Measurements from ENCODE around the gene DBH.

DBH gene

DNA sequence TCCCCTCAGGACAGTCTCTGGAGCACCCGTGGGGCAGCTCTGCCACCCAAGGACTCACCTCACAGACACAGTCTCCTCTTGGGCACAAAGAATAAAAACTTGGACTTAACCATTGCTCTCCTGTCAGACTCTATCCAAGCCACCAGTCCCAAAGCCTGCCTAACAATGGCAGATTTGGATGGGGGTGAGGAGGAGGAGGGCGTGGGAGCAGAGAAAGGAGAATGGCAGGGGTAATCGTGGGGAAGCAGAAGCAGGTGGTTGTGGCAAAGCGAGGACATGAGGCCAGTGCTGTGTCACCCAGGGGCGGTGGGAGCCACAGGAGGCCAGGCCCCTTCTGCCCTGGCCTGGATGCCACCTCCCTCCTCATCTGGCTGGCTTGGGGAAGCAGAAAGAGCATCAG lies 21.5 kb upstream of the DBH start:
- H3K4me1 ChIP-seq (ENCODE audit: control extremely low read depth in 1 of 4, control insufficient read depth in 4 of 4, insufficient read depth in 4 of 4, low read length in 3 of 4) = peaks cover 0 to 4% (median 3%) of the 10 kb centered on the region in 4 experiments
- no peaks in the 10 kb centered on the region for H3K9me3 ChIP-seq (ENCODE audit: control extremely low read depth in 1 of 5, control insufficient read depth in 4 of 5, insufficient read depth in 2 of 5, low read depth in 1 of 5, low read length in 4 of 5)
- 46% methylated on average over 4 of the region's 5 CpGs for WGBS (ENCODE audit: insufficient coverage)
- no peak for DNase-seq
- no peak overlapping the region for H3K27ac ChIP-seq (ENCODE audit: insufficient read depth in 1 of 2, low read depth in 1 of 2, low read length in 2 of 2, poor library complexity in 1 of 2, severe bottlenecking in 2 of 2)
- no peaks in the 10 kb centered on the region for H3K36me3 ChIP-seq (ENCODE audit: control insufficient read depth in 4 of 4, insufficient read depth in 4 of 4, low read length in 3 of 4)
- ChIA-PET CTCF (no interaction called here), POLR2A (no interaction called here)
- peaks cover 0 to 87% (median 28%) of the 10 kb centered on the region in 5 experiments for H3K27me3 ChIP-seq (replicated peaks in 2 of 5; ENCODE audit: control insufficient read depth in 4 of 5, insufficient read depth in 5 of 5, low read length in 4 of 5)
- no peak overlapping the region for H3K4me3 ChIP-seq (ENCODE audit: control insufficient read depth in 1 of 7, extremely low read depth in 1 of 7, insufficient read depth in 4 of 7, low read depth in 2 of 7, low read length in 6 of 7)

DNA sequence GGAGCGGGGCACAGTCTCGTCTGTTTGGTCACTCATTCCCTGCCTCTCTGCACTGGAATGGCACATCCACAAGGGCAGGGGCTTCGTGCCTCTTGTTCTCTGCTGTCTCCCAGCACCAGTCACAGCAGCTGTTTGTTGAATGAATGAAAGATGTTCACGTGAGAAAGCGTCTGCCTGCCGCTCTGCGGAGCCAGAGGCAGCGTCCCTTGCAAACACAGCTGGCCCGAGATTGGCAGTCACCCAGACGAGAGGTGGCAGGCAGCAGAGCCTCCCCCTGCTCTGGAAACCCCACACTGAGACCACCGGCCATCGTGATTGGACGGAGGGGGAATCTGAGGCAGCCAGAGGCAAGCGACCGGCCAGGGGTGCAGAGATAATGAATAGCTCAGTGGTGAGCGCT lies 21.0 kb upstream of the DBH start:
- Histone ChIP-seq H3K27me3 (replicated peaks in 2 of 5; ENCODE audit: control insufficient read depth in 4 of 5, insufficient read depth in 5 of 5, low read length in 4 of 5) (peaks cover 0 to 83% (median 28%) of the 10 kb centered on the region in 5 experiments), H3K4me1 (ENCODE audit: control extremely low read depth in 1 of 4, control insufficient read depth in 4 of 4, insufficient read depth in 4 of 4, low read length in 3 of 4) (peaks cover 2 to 9% (median 6%) of the 10 kb centered on the region in 4 experiments), H3K4me3 (ENCODE audit: control insufficient read depth in 1 of 7, extremely low read depth in 1 of 7, insufficient read depth in 4 of 7, low read depth in 2 of 7, low read length in 6 of 7) (no peak overlapping the region), H3K9me3 (ENCODE audit: control extremely low read depth in 1 of 5, control insufficient read depth in 4 of 5, insufficient read depth in 2 of 5, low read depth in 1 of 5, low read length in 4 of 5) (no peaks in the 10 kb centered on the region), H3K27ac (ENCODE audit: insufficient read depth in 1 of 2, low read depth in 1 of 2, low read length in 2 of 2, poor library complexity in 1 of 2, severe bottlenecking in 2 of 2) (no peak overlapping the region), H3K36me3 (ENCODE audit: control insufficient read depth in 4 of 4, insufficient read depth in 4 of 4, low read length in 3 of 4) (no peaks in the 10 kb centered on the region)
- WGBS (ENCODE audit: insufficient coverage) = 61% methylated on average over 15 of the region's 16 CpGs
- POLR2A ChIA-PET = no interaction called here
- DNase-seq = no peak
- CTCF ChIA-PET = no interaction called here

DNA sequence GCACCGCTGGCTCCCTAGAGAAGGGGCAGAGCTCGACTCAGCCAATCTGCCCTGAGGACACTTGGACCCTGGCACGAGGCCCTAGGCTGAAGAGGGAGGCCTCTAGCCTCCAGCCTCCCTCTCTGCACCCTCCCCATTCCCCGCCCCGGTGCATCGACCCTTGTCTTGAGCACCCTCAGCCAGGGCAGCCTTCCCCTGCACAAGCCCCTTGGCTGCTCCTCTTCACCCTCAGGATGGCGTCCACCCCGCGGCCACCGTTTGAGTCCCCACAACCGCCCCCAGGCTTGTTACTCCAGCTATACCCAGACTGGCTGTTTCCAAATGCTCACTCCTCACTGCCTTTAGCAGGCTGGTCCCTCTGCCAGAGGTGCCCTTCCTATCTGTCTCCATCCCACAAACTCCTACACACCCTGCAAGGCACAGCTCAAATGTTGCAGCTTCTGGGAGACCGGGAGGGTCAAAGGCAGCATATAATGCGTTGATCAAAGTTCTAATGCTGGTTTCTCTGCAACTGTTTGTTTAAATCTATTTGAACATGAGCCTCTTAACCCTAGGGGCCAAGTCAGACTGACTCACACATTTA lies 20.5 kb upstream of the DBH start:
- POLR2A ChIA-PET = no interaction called here
- DNase-seq = no peak
- H3K4me3 ChIP-seq (ENCODE audit: control insufficient read depth in 1 of 7, extremely low read depth in 1 of 7, insufficient read depth in 4 of 7, low read depth in 2 of 7, low read length in 6 of 7) = no peak overlapping the region
- no peaks in the 10 kb centered on the region for H3K36me3 ChIP-seq (ENCODE audit: control insufficient read depth in 4 of 4, insufficient read depth in 4 of 4, low read length in 3 of 4)
- no peak overlapping the region for H3K27ac ChIP-seq (ENCODE audit: insufficient read depth in 1 of 2, low read depth in 1 of 2, low read length in 2 of 2, poor library complexity in 1 of 2, severe bottlenecking in 2 of 2)
- WGBS (ENCODE audit: insufficient coverage) = 82% methylated on average over 11 of the region's 13 CpGs
- CTCF ChIA-PET = no interaction called here
- peaks cover 3 to 9% (median 6%) of the 10 kb centered on the region in 4 experiments for H3K4me1 ChIP-seq (ENCODE audit: control extremely low read depth in 1 of 4, control insufficient read depth in 4 of 4, insufficient read depth in 4 of 4, low read length in 3 of 4)
- peaks cover 0 to 79% (median 25%) of the 10 kb centered on the region in 5 experiments for H3K27me3 ChIP-seq (replicated peaks in 2 of 5; ENCODE audit: control insufficient read depth in 4 of 5, insufficient read depth in 5 of 5, low read length in 4 of 5)
- no peaks in the 10 kb centered on the region for H3K9me3 ChIP-seq (ENCODE audit: control extremely low read depth in 1 of 5, control insufficient read depth in 4 of 5, insufficient read depth in 2 of 5, low read depth in 1 of 5, low read length in 4 of 5)

GRCh38 chr9:133616643-133617405 lies 19.3 kb upstream of the DBH start:
- POLR2A ChIA-PET = no interaction called here
- WGBS (ENCODE audit: insufficient coverage) = 83% methylated on average over 6 of the region's 13 CpGs
- Histone ChIP-seq H3K27ac (ENCODE audit: insufficient read depth in 1 of 2, low read depth in 1 of 2, low read length in 2 of 2, poor library complexity in 1 of 2, severe bottlenecking in 2 of 2) (no peak overlapping the region), H3K9me3 (ENCODE audit: control extremely low read depth in 1 of 5, control insufficient read depth in 4 of 5, insufficient read depth in 2 of 5, low read depth in 1 of 5, low read length in 4 of 5) (no peaks in the 10 kb centered on the region), H3K36me3 (ENCODE audit: control insufficient read depth in 4 of 4, insufficient read depth in 4 of 4, low read length in 3 of 4) (no peaks in the 10 kb centered on the region), H3K4me3 (ENCODE audit: control insufficient read depth in 1 of 7, extremely low read depth in 1 of 7, insufficient read depth in 4 of 7, low read depth in 2 of 7, low read length in 6 of 7) (no peak overlapping the region), H3K27me3 (replicated peaks in 2 of 5; ENCODE audit: control insufficient read depth in 4 of 5, insufficient read depth in 5 of 5, low read length in 4 of 5) (peaks cover 0 to 72% (median 23%) of the 10 kb centered on the region in 5 experiments), H3K4me1 (ENCODE audit: control extremely low read depth in 1 of 4, control insufficient read depth in 4 of 4, insufficient read depth in 4 of 4, low read length in 3 of 4) (peaks cover 3 to 9% (median 6%) of the 10 kb centered on the region in 4 experiments)
- CTCF ChIA-PET = interaction anchor here (1.5 kb wide), 1 partner anchor 36 kb away, joined by 4 read pairs; no protein-coding TSS in a partner anchor
- no peak for DNase-seq

- no peak for DNase-seq
- H3K9me3 ChIP-seq (ENCODE audit: control extremely low read depth in 1 of 5, control insufficient read depth in 4 of 5, insufficient read depth in 2 of 5, low read depth in 1 of 5, low read length in 4 of 5) = no peaks in the 10 kb centered on the region
- peaks cover 0 to 70% (median 28%) of the 10 kb centered on the region in 5 experiments for H3K27me3 ChIP-seq (replicated peaks in 2 of 5; ENCODE audit: control insufficient read depth in 4 of 5, insufficient read depth in 5 of 5, low read length in 4 of 5)
- POLR2A ChIA-PET = no interaction called here
- H3K4me1 ChIP-seq (ENCODE audit: control extremely low read depth in 1 of 4, control insufficient read depth in 4 of 4, insufficient read depth in 4 of 4, low read length in 3 of 4) = peaks cover 3 to 9% (median 6%) of the 10 kb centered on the region in 4 experiments
- CTCF ChIA-PET = no interaction called here
- WGBS (ENCODE audit: insufficient coverage) = 99% methylated on average over 10 of the region's 10 CpGs
- no peak overlapping the region for H3K4me3 ChIP-seq (ENCODE audit: control insufficient read depth in 1 of 7, extremely low read depth in 1 of 7, insufficient read depth in 4 of 7, low read depth in 2 of 7, low read length in 6 of 7)
- no peaks in the 10 kb centered on the region for H3K36me3 ChIP-seq (ENCODE audit: control insufficient read depth in 4 of 4, insufficient read depth in 4 of 4, low read length in 3 of 4)
- no peak overlapping the region for H3K27ac ChIP-seq (ENCODE audit: insufficient read depth in 1 of 2, low read depth in 1 of 2, low read length in 2 of 2, poor library complexity in 1 of 2, severe bottlenecking in 2 of 2)
These were observed 17.4 kb upstream of the DBH start for GRCh38 chr9:133618726-133619125.

DNA sequence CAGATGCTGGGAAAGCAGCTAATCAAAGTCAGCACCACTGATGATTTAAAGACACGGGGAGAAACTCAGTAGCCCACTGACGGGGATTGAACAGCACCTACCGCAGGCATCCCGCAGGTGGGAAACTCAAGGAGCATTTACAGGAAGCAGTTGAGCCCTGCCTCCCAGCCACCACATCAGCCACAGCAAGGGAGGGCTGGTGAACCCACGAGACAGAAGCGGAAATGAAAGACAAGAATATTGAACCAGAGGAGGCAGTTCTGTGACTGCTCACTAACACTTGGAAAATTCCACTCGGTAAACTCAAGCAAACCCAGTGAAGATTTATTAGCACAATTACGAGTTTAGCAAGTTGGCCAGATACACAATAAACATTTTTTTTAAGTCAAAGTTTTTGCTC lies 16.4 kb upstream of the DBH start:
- H3K27ac ChIP-seq (ENCODE audit: insufficient read depth in 1 of 2, low read depth in 1 of 2, low read length in 2 of 2, poor library complexity in 1 of 2, severe bottlenecking in 2 of 2) = no peak overlapping the region
- ChIA-PET POLR2A (no interaction called here), CTCF (no interaction called here)
- no peaks in the 10 kb centered on the region for H3K36me3 ChIP-seq (ENCODE audit: control insufficient read depth in 4 of 4, insufficient read depth in 4 of 4, low read length in 3 of 4)
- DNase-seq = peak; percentile 38 to 80 (median 71)
- H3K4me1 ChIP-seq (ENCODE audit: control extremely low read depth in 1 of 4, control insufficient read depth in 4 of 4, insufficient read depth in 4 of 4, low read length in 3 of 4) = peaks cover 3 to 9% (median 6%) of the 10 kb centered on the region in 4 experiments
- peaks cover 0 to 62% (median 28%) of the 10 kb centered on the region in 5 experiments for H3K27me3 ChIP-seq (replicated peaks in 2 of 5; ENCODE audit: control insufficient read depth in 4 of 5, insufficient read depth in 5 of 5, low read length in 4 of 5)
- no peak overlapping the region for H3K4me3 ChIP-seq (ENCODE audit: control insufficient read depth in 1 of 7, extremely low read depth in 1 of 7, insufficient read depth in 4 of 7, low read depth in 2 of 7, low read length in 6 of 7)
- H3K9me3 ChIP-seq (ENCODE audit: control extremely low read depth in 1 of 5, control insufficient read depth in 4 of 5, insufficient read depth in 2 of 5, low read depth in 1 of 5, low read length in 4 of 5) = peaks cover 0 to 2% (median 0%) of the 10 kb centered on the region in 5 experiments
- WGBS (ENCODE audit: insufficient coverage) = 4% methylated on average over 8 of the region's 8 CpGs

DNA sequence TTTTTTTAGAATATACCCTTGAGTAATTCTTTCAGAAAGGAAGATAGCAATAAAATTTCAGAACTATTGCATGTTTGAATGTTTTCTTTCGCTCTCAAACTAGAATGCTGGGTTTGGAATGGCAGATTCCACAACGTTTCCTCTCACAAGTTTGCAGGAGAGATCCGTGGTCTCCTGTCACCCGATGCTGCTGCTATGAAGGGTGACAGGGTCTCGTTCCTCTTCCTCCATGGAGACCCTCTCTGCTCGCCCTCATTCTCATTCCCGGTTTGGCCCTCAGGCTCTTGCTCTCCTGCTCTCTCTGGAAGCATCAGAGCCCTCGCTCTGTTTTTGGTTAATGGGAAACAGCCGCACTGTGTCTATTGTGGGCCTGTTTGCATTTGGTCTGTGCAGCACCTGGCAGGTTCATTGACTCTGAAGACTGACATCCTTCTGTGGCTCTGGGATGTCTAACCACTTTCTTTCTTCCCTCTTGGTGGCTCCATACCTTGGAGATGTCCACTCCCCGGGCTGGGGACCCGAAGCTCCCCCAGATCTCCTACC lies 14.4 kb upstream of the DBH start:
- H3K27me3 ChIP-seq (replicated peaks in 2 of 5; ENCODE audit: control insufficient read depth in 4 of 5, insufficient read depth in 5 of 5, low read length in 4 of 5) = peaks cover 0 to 46% (median 17%) of the 10 kb centered on the region in 5 experiments
- H3K36me3 ChIP-seq (ENCODE audit: control insufficient read depth in 4 of 4, insufficient read depth in 4 of 4, low read length in 3 of 4) = no peaks in the 10 kb centered on the region
- peaks cover 3 to 9% (median 6%) of the 10 kb centered on the region in 4 experiments for H3K4me1 ChIP-seq (ENCODE audit: control extremely low read depth in 1 of 4, control insufficient read depth in 4 of 4, insufficient read depth in 4 of 4, low read length in 3 of 4)
- no peak overlapping the region for H3K27ac ChIP-seq (ENCODE audit: insufficient read depth in 1 of 2, low read depth in 1 of 2, low read length in 2 of 2, poor library complexity in 1 of 2, severe bottlenecking in 2 of 2)
- ChIA-PET CTCF (no interaction called here), POLR2A (no interaction called here)
- DNase-seq = no peak
- 81% methylated on average over 11 of the region's 11 CpGs for WGBS (ENCODE audit: insufficient coverage)
- H3K4me3 ChIP-seq (ENCODE audit: control insufficient read depth in 1 of 7, extremely low read depth in 1 of 7, insufficient read depth in 4 of 7, low read depth in 2 of 7, low read length in 6 of 7) = no peak overlapping the region
- peaks cover 0 to 20% (median 5%) of the 10 kb centered on the region in 5 experiments for H3K9me3 ChIP-seq (ENCODE audit: control extremely low read depth in 1 of 5, control insufficient read depth in 4 of 5, insufficient read depth in 2 of 5, low read depth in 1 of 5, low read length in 4 of 5)

Data from common myeloid progenitor, CD34-positive (primary cell).